ENCODE measurements around the gene FBXO2.
"Not testable (repeated sequence)": the region's sequence is repeated elsewhere in the genome, so short reads cannot be mapped to it uniquely, and the experiment has no call there.

FBXO2 gene

DNA sequence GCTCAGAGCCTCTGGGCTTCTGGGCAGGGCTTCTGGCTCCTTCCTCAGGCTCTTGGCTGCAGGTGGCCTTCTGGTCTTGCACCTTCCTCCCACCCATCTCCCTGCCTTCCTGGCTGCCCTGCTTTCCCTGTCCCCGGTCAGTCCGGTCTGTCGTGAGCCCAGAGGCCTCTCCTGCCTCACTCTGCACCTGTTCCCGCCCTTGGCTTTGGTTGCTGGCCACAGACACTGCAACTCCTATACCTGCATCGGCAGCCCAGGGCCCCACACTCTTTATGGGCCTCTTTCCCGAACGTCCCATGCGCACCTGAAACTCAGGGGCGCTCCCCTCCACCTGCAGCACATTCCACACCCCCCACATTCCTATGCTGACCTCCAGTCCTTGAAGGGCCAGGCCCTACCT is 7.9 kb downstream of the FBXO2 start:
- no peak for DNase-seq (ENCODE audit: low spot score)
- Histone ChIP-seq H3K36me3 (ENCODE audit: low read depth) (peaks cover 9% of the 10 kb centered on the region; the same call in 1 of the 2 replicates), H3K4me1 (ENCODE audit: insufficient read depth, poor library complexity, severe bottlenecking) (no peaks in the 10 kb centered on the region), H3K27me3 (ENCODE audit: insufficient read depth, poor library complexity, severe bottlenecking) (no peaks in the 10 kb centered on the region), H3K27ac (ENCODE audit: poor library complexity, severe bottlenecking) (no peak overlapping the region), H3K9me3 (ENCODE audit: severe bottlenecking) (no peaks in the 10 kb centered on the region), H3K4me3 (ENCODE audit: severe bottlenecking) (no peak overlapping the region)
- ATAC-seq (ENCODE audit: low read depth), result no peak
- TF ChIP-seq CTCF (IDR thresholded peaks at IDR 0.05; ENCODE audit: poor library complexity, severe bottlenecking), result no peak

DNA sequence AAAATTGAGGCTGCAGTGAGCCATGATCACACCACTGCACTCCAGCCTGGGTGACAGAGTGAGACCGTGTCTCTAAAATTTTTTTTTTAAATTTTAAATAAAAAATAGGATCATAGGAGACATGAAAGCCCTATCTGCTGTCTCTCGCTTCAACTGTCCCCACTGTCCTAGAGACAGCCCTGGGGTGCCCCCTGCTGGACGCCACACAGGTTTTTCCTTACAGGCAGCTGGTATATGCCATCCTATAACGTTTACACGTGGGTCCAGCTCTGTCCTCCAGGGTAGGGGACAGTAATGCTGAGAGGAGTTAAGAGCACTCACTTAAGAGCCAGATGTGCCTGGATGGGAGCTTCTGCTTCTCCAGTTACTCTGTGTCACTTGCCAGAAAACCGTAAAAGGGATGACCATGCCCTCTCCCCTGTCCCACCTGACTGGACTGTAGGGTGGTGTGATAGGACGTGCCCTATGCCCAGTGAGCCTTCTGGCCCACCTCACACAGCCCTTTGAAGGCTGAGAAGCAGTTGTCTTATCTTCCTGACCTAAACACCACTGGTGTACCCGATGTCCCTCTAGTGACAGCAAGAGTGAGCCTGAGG is 8.5 kb downstream of the FBXO2 start:
- no peaks in the 10 kb centered on the region for H3K9me3 ChIP-seq (ENCODE audit: severe bottlenecking)
- no peak overlapping the region for H3K27ac ChIP-seq (ENCODE audit: poor library complexity, severe bottlenecking)
- peak; percentile 77 for TF ChIP-seq CTCF (IDR thresholded peaks at IDR 0.05; ENCODE audit: poor library complexity, severe bottlenecking)
- H3K27me3 ChIP-seq (ENCODE audit: insufficient read depth, poor library complexity, severe bottlenecking), result no peaks in the 10 kb centered on the region
- peaks cover 9% of the 10 kb centered on the region; the same call in 1 of the 2 replicates for H3K36me3 ChIP-seq (ENCODE audit: low read depth)
- DNase-seq (ENCODE audit: low spot score) (no peak), ATAC-seq (ENCODE audit: low read depth) (peak; percentile 70)
- no peaks in the 10 kb centered on the region for H3K4me1 ChIP-seq (ENCODE audit: insufficient read depth, poor library complexity, severe bottlenecking)
- H3K4me3 ChIP-seq (ENCODE audit: severe bottlenecking), result no peak overlapping the region

DNA sequence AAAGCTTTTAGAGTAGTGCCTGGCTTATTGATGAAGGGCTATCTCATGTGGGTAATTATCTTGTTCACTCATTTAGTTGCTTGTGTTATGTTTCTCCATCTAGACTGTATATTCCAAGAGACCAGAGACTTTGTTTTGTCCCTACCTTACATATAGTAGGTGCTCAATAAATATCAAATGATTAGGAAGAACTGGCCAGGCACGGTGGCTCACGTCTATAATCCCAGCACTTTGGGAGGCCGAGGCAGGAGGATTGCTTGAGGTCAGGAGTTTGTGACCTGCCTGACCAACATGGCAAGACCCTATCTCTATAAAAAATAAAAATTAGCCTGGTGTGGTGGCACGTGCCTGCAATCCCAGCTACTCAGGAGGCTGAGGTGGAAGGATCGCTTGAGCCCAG is 9.0 kb downstream of the FBXO2 start:
- H3K9me3 ChIP-seq (ENCODE audit: severe bottlenecking), result no peaks in the 10 kb centered on the region
- no peak for TF ChIP-seq CTCF (IDR thresholded peaks at IDR 0.05; ENCODE audit: poor library complexity, severe bottlenecking)
- ATAC-seq (ENCODE audit: low read depth) (no peak), DNase-seq (ENCODE audit: low spot score) (no peak)
- no peaks in the 10 kb centered on the region for H3K27me3 ChIP-seq (ENCODE audit: insufficient read depth, poor library complexity, severe bottlenecking)
- peaks cover 9% of the 10 kb centered on the region; the same call in 1 of the 2 replicates for H3K36me3 ChIP-seq (ENCODE audit: low read depth)
- H3K4me1 ChIP-seq (ENCODE audit: insufficient read depth, poor library complexity, severe bottlenecking), result no peaks in the 10 kb centered on the region
- H3K4me3 ChIP-seq (ENCODE audit: severe bottlenecking), result no peak overlapping the region
- H3K27ac ChIP-seq (ENCODE audit: poor library complexity, severe bottlenecking), result no peak overlapping the region

GRCh38 chr1:11643782-11644181 is 10.4 kb downstream of the FBXO2 start:
- H3K4me3 ChIP-seq (ENCODE audit: severe bottlenecking), result no peak overlapping the region
- no peaks in the 10 kb centered on the region for H3K4me1 ChIP-seq (ENCODE audit: insufficient read depth, poor library complexity, severe bottlenecking)
- ATAC-seq (ENCODE audit: low read depth), result no peak
- no peak for DNase-seq (ENCODE audit: low spot score)
- no peak for TF ChIP-seq CTCF (IDR thresholded peaks at IDR 0.05; ENCODE audit: poor library complexity, severe bottlenecking)
- peaks cover 9% of the 10 kb centered on the region; the same call in 1 of the 2 replicates for H3K36me3 ChIP-seq (ENCODE audit: low read depth)
- H3K27ac ChIP-seq (ENCODE audit: poor library complexity, severe bottlenecking), result no peak overlapping the region
- H3K9me3 ChIP-seq (ENCODE audit: severe bottlenecking), result no peaks in the 10 kb centered on the region
- no peaks in the 10 kb centered on the region for H3K27me3 ChIP-seq (ENCODE audit: insufficient read depth, poor library complexity, severe bottlenecking)

DNA sequence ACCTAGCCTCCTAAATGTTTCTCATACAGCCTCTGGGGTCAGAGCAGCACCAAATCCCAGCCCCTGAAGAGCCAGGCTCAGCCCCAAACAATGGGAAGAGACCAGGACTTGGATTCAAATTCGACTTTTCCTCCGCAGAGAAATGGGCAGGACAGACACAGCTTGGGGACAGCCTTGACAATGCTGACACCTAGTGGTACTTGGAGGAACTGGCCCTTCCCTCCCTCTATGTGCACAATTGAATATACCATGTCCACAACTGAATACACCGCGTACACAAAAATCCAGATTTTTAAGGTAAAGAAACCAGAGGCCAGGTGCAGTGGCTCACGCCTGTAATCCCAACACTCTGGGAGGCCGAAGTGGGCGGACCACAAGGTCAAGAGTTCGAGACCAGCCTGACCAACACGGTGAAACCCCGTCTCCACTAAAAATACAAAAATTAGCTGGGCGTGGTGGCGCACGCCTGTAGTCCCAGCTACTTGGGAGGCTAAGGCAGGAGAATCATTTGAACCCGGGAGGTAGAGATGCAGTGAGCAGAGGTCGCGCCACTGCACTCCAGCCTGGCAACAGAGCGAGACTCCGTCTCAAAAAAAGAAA is 11.7 kb downstream of the FBXO2 start:
- H3K27me3 ChIP-seq (ENCODE audit: insufficient read depth, poor library complexity, severe bottlenecking); H3K4me1 ChIP-seq (ENCODE audit: insufficient read depth, poor library complexity, severe bottlenecking); H3K9me3 ChIP-seq (ENCODE audit: severe bottlenecking); H3K27ac ChIP-seq (ENCODE audit: poor library complexity, severe bottlenecking); DNase-seq (ENCODE audit: low spot score); H3K36me3 ChIP-seq (ENCODE audit: low read depth); H3K4me3 ChIP-seq (ENCODE audit: severe bottlenecking): not testable (repeated sequence)
- peak; percentile 71 for ATAC-seq (ENCODE audit: low read depth)
- TF ChIP-seq CTCF (IDR thresholded peaks at IDR 0.05; ENCODE audit: poor library complexity, severe bottlenecking), result peak; percentile 95

Data from RWPE2 (cell line).